Muscle of leg (tissue), 16 donors: Measurements from ENCODE around the gene RASSF8. TPM values are rescaled to one million over a fixed set of nuclear protein-coding genes. Genes with fewer than 3 reads are reported as not detected.

Experiments used
- DNase-seq: peaks from one replicate; pipeline ENCODE4 v3.0.0; 2013
- H3K27ac ChIP-seq: one replicate; pipeline ENCODE4 v1.5.1; 2013; ENCODE audit warnings: mild to moderate bottlenecking, low read length, control low read depth
- H3K27me3 ChIP-seq: one replicate; pipeline ENCODE4 v1.6.1; 2013; ENCODE audit warnings: low read length; ENCODE audit not compliant: control insufficient read depth, insufficient read depth
- H3K36me3 ChIP-seq: one replicate; pipeline ENCODE4 v1.6.1; 2013; ENCODE audit warnings: low read length; ENCODE audit not compliant: control insufficient read depth, insufficient read depth
- H3K4me1 ChIP-seq: one replicate; pipeline ENCODE4 v1.6.1; 2013; ENCODE audit warnings: low read length; ENCODE audit not compliant: control insufficient read depth, insufficient read depth
- H3K4me3 ChIP-seq: one replicate; pipeline ENCODE4 v1.5.1; 2013; ENCODE audit warnings: low read length, control low read depth
- H3K9me3 ChIP-seq: replicated peaks from 2 replicates; pipeline ENCODE4 v1.6.1; 2013; ENCODE audit warnings: low read depth, low read length; ENCODE audit not compliant: control insufficient read depth
- WGBS: methylation state at CpG from one replicate; pipeline ENCODE4 v1.1.5; 2013; ENCODE audit warnings: missing lambda C conversion rate; ENCODE audit not compliant: insufficient coverage; 5-methylcytosine and 5-hydroxymethylcytosine counted together
- long read RNA-seq, 11 donors: transcript quantifications; one replicate each; lab custom pipeline, GENCODE V29; 2026
- polyA plus RNA-seq, 8 donors: library from polyadenylated mRNA; unstranded; fragments of 120-200 nt; gene quantifications; one replicate each; pipeline versions ENCODE4 v1.2.1 to v1.2.3, GENCODE V29; 2013; ENCODE audit warnings: inconsistent platforms in 1 of 8, low replicate concordance in 1 of 8; ENCODE audit not compliant: insufficient read length in 8 of 8, insufficient read depth in 1 of 8
- total RNA-seq: library from RNA; stranded (reverse); fragments of 120-200 nt; gene quantifications from one replicate; pipeline ENCODE4 v1.2.4, GENCODE V29; 2013

Gene RASSF8
- 42.6 TPM for total RNA-seq
- 10 to 100 TPM; 11.8 to 38.8 (median 27.2) TPM for polyA plus RNA-seq
- long read RNA-seq, donor 1, full-length matches to known transcripts, result 1 of 1 reads
- long read RNA-seq, donor 1, partial matches to known transcripts, result 0 of 1 reads
- long read RNA-seq, donor 1, other reads (novel, unspliced or antisense), result 0 of 1 reads
- long read RNA-seq, donor 2, result 0 reads
- long read RNA-seq, donor 3, result 0 reads
- long read RNA-seq, donor 4, result 0 reads
- long read RNA-seq, donor 5, partial matches to known transcripts, result 8 of 9 reads
- long read RNA-seq, donor 5, other reads (novel, unspliced or antisense), result 0 of 9 reads
- long read RNA-seq, donor 6, result 0 reads
- long read RNA-seq, donor 7, full-length matches to known transcripts, result 2 of 2 reads
- long read RNA-seq, donor 7, partial matches to known transcripts, result 0 of 2 reads
- long read RNA-seq, donor 7, other reads (novel, unspliced or antisense), result 0 of 2 reads
- long read RNA-seq, donor 8, full-length matches to known transcripts, result 1 of 1 reads
- long read RNA-seq, donor 8, partial matches to known transcripts, result 0 of 1 reads
- long read RNA-seq, donor 8, other reads (novel, unspliced or antisense), result 0 of 1 reads
- long read RNA-seq, donor 9, result 0 reads
- long read RNA-seq, donor 10, partial matches to known transcripts, result 16 of 16 reads
- long read RNA-seq, donor 10, other reads (novel, unspliced or antisense), result 0 of 16 reads
- long read RNA-seq, donor 11, result 0 reads

DNA sequence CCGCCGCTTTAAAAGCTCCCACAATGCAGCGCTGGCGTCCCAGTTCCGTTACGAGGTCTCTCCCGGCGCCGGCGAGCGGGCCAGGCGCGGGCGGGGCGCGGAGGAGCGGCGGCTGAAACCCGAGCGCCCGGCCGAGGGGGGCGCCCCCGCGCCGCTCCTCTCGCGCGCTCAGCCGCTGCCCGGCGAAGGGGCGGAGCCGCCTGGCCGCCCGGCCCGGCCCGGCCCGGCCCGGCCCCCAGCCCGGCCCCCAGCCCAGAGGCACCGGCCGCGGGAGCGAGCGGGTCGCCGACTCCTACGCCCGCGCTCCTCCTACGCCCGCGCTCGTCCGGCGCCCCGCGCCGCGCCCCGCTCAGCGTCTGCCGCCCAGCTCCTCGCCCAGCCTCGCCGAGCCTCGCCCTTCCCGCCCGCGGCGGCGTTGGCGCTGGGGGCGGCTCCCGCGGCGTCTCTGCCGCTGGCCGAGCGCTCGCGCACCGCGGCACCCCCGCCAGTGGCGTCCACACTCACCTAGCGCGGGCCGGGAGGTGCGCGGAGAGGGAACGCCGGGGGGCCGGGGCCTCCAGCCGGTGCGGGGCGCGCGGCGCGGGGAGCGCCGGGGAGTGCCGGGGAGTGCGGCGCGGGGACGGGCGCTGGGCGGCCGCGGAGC is at the start of gene RASSF8:
TSS of gene RASSF8 (plus strand) at position 255 of the 643 bp plus-strand sequence. CDS start 96,662 bp downstream, outside the sequence.
- under 1% methylated on average over 104 of the region's 113 CpGs for WGBS
- DNase-seq, result peak; percentile 94
- no peaks in the 10 kb centered on the region for H3K9me3 ChIP-seq
- peaks cover 10% of the 10 kb centered on the region for H3K4me1 ChIP-seq
- peaks cover 2% of the 10 kb centered on the region for H3K27me3 ChIP-seq
- H3K4me3 ChIP-seq, result peak within 1 kb of the TSS; percentile 74
- peak within 1 kb of the TSS; percentile 95 for H3K27ac ChIP-seq
- peaks cover 5% of the 10 kb centered on the region for H3K36me3 ChIP-seq

DNA sequence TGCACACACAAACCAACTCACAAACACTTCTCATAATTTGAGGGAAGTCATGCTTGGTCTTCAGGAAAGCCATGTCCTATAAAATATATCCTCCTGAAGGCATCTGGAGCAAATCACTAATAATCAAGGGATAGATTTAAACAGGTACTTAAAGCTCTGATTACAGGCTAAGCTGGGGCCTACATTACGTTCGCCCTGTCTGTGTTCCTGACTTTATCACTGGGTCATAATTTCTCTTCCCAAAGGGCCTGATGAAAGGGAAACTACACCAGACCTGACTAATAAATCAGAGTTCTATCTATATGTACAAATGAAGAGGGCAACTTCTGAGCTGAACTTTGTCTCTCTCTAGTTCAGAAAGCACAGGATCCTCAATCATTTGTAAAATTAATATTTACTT is 43.9 kb upstream of the RASSF8 start:
- H3K27me3 ChIP-seq, result no peaks in the 10 kb centered on the region
- no peaks in the 10 kb centered on the region for H3K36me3 ChIP-seq
- no peak for DNase-seq
- H3K4me3 ChIP-seq, result no peak overlapping the region
- WGBS, result 70% methylated on average over 2 of the region's 2 CpGs
- H3K27ac ChIP-seq, result no peak overlapping the region
- no peaks in the 10 kb centered on the region for H3K4me1 ChIP-seq
- peaks cover 2% of the 10 kb centered on the region for H3K9me3 ChIP-seq

DNA sequence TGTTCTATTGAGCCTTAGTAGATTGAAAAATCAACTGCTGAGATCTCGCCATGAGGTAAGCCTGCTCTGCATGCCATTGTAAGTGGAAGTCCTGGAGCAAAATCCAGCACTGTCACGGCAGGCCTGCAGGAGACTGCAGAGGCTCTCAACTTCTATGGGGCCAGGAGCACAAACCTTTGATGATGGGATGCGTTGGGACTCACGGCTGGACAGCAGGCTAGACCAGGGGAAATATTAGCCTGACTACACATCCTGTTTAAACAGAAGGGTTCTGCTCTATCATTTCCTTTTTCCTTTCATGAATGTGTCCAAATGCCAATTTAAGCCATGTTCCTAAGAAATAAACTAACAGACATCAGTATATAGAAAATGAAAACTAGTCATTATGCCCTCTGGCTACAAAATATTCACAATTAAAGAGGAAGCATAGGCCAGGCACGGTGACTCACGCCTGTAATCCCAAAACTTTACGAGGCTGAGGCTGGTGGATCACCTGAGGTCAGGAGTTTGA is 33.9 kb upstream of the RASSF8 start:
- Histone ChIP-seq H3K36me3 (no peaks in the 10 kb centered on the region), H3K9me3 (no peaks in the 10 kb centered on the region), H3K4me3 (no peak overlapping the region), H3K27me3 (peaks cover 2% of the 10 kb centered on the region), H3K27ac (no peak overlapping the region), H3K4me1 (no peaks in the 10 kb centered on the region)
- 22% methylated on average over 2 of the region's 7 CpGs for WGBS
- no peak for DNase-seq

- no peak for DNase-seq
- H3K4me3 ChIP-seq, result no peak overlapping the region
- no peaks in the 10 kb centered on the region for H3K4me1 ChIP-seq
- H3K36me3 ChIP-seq, result no peaks in the 10 kb centered on the region
- WGBS, result 95% methylated on average over 5 of the region's 7 CpGs
- H3K27ac ChIP-seq, result no peak overlapping the region
- no peaks in the 10 kb centered on the region for H3K9me3 ChIP-seq
- H3K27me3 ChIP-seq, result peaks cover 2% of the 10 kb centered on the region
Observed at GRCh38 chr12:25925064-25925463, 33.4 kb upstream of the RASSF8 start.

- H3K27ac ChIP-seq, result no peak overlapping the region
- DNase-seq, result no peak
- WGBS, result no CpG with 5 or more reads among the region's 5 CpGs
- H3K27me3 ChIP-seq, result peaks cover 2% of the 10 kb centered on the region
- H3K4me3 ChIP-seq, result no peak overlapping the region
- H3K36me3 ChIP-seq, result no peaks in the 10 kb centered on the region
- H3K9me3 ChIP-seq, result no peaks in the 10 kb centered on the region
- H3K4me1 ChIP-seq, result no peaks in the 10 kb centered on the region
Observed at GRCh38 chr12:25926536-25926935, 31.9 kb upstream of the RASSF8 start.

GRCh38 chr12:25929142-25929541 is 29.3 kb upstream of the RASSF8 start:
- no peaks in the 10 kb centered on the region for H3K36me3 ChIP-seq
- H3K9me3 ChIP-seq, result no peaks in the 10 kb centered on the region
- peak; percentile 27 for DNase-seq
- no peak overlapping the region for H3K4me3 ChIP-seq
- no peak overlapping the region for H3K27ac ChIP-seq
- 22% methylated on average over 1 of the region's 1 CpG for WGBS
- H3K27me3 ChIP-seq, result peaks cover 2% of the 10 kb centered on the region
- H3K4me1 ChIP-seq, result no peaks in the 10 kb centered on the region

DNA sequence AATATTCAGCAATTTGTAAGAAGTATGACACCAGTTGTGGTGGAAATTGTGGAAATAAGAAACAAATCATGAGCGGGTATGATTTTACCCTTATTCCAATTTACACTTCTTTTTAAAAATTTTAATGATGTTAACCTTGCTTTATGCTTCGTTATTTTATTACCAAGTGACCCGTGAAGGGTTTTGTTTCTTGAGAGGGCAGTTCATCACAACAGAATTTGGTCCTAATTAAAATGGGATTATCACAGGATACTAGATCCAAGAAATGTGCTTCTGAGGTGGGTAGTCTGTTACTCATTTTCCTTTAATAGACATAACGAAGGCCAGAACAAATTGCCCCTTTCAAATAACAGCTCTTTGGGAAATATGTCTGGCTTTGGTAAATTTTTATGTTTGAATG is 25.5 kb upstream of the RASSF8 start:
- no peaks in the 10 kb centered on the region for H3K4me1 ChIP-seq
- H3K27me3 ChIP-seq, result peaks cover 1% of the 10 kb centered on the region
- DNase-seq, result no peak
- H3K36me3 ChIP-seq, result no peaks in the 10 kb centered on the region
- WGBS, result no CpG with 5 or more reads among the region's 4 CpGs
- H3K4me3 ChIP-seq, result no peak overlapping the region
- H3K9me3 ChIP-seq, result no peaks in the 10 kb centered on the region
- H3K27ac ChIP-seq, result no peak overlapping the region

GRCh38 chr12:25934456-25934855 is 24.0 kb upstream of the RASSF8 start:
- no peaks in the 10 kb centered on the region for H3K27me3 ChIP-seq
- H3K9me3 ChIP-seq, result no peaks in the 10 kb centered on the region
- no peak overlapping the region for H3K4me3 ChIP-seq
- no peaks in the 10 kb centered on the region for H3K4me1 ChIP-seq
- H3K27ac ChIP-seq, result no peak overlapping the region
- no peak for DNase-seq
- no CpG with 5 or more reads among the region's 4 CpGs for WGBS
- H3K36me3 ChIP-seq, result no peaks in the 10 kb centered on the region

DNA sequence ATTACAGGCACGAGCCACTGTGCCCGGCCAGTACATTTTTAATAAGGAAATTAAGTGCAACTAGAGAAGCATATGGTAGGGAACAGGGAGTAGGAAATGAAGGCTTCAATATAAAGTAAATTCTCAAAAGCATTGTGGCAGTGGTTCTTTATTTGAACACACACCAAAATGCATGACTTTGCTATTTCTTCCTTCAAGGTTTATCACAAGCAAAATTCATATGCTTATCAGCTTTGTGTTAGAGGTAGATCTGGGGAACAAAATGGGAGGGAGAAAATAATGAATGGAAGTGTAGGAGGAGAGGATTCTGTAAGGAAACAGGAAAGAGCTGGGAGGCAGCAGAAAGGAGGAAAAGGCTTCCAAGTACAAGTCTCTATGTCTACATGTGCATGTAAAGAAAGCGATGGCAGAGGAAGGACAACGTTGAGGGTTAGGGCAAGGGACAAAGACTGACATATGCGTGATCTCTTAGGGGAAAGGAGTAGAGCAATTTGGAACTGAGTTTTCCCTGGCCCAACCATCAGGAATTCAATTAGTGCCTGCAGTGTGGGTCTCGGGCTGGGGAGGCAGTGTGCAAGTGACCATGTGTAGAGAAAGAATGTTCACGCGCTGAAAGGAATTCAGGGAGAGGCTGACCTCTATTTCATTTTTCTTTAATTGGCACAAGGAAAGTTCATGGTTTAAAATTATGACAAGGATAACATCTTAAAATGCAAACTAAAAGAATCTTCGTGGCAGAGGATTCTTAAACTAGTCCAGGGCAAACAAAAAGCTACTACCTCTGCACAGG is 22.9 kb upstream of the RASSF8 start:
- WGBS, result 81% methylated on average over 4 of the region's 9 CpGs
- no peak for DNase-seq
- Histone ChIP-seq H3K4me3 (no peak overlapping the region), H3K9me3 (no peaks in the 10 kb centered on the region), H3K36me3 (no peaks in the 10 kb centered on the region), H3K4me1 (no peaks in the 10 kb centered on the region), H3K27ac (no peak overlapping the region), H3K27me3 (no peaks in the 10 kb centered on the region)
